ENCODE results near the gene KRT31.

DNA sequence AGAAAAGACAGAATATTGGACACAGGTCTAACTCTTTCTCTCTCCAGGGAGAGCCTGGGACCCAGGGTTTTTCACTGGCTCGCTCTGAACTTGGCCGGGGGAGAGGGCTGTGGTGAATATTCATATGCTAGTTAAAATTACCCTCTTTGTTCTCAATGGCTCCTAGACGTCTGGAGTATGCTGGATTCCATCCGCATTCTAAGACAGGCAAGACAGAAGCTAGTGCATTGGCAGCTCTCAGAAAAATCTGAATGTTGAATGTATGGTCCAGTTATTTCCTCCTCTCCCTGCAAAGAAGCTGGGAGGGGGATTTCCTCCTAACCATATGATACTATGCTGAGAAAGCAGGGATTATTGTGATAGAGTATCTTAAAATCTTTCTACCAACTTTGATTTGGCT, 9.7 kb downstream of the KRT31 start:
- TF ChIP-seq, protein P1, sequence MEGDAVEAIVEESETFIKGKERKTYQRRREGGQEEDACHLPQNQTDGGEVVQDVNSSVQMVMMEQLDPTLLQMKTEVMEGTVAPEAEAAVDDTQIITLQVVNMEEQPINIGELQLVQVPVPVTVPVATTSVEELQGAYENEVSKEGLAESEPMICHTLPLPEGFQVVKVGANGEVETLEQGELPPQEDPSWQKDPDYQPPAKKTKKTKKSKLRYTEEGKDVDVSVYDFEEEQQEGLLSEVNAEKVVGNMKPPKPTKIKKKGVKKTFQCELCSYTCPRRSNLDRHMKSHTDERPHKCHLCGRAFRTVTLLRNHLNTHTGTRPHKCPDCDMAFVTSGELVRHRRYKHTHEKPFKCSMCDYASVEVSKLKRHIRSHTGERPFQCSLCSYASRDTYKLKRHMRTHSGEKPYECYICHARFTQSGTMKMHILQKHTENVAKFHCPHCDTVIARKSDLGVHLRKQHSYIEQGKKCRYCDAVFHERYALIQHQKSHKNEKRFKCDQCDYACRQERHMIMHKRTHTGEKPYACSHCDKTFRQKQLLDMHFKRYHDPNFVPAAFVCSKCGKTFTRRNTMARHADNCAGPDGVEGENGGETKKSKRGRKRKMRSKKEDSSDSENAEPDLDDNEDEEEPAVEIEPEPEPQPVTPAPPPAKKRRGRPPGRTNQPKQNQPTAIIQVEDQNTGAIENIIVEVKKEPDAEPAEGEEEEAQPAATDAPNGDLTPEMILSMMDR (IDR thresholded peaks at IDR 0.05): no peak
- no peak for TF ChIP-seq EZH2 (IDR thresholded peaks at IDR 0.05)
- TF ChIP-seq EZH2phosphoT487 (IDR thresholded peaks at IDR 0.05): no peak

Measured in neural progenitor cell (in vitro differentiated cells).